ENCODE measurements around the gene SAMHD1. TPM values are rescaled to one million over a fixed set of nuclear protein-coding genes. Genes with fewer than 3 reads are reported as not detected.

The SAMHD1 gene
- total and polyA plus RNA-seq, 2 experiments from 2014 or later = 27.0 to 29.5 TPM

DNA sequence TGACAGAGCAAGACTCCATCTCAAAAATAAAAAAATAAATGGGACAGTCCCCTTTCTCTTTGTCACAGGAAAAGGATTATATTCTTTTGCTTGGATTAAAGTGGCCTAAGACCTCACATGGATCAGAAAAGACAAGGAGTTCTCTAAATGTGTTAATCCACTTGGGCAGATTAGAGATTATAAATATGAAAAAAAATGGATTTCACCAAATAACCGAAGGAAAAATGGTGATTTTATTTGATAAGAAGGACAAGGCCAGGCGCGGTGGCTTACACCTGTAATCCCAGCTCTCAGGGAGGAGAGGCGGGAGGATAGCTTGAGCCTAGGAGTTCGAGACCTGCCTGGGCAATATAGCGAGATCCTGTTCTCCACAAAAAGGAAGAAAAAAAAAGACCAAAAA, 21.8 kb downstream of the SAMHD1 start:
- H3K4me3 ChIP-seq = no peak overlapping the region
- H4K20me1 ChIP-seq (ENCODE audit: insufficient read depth, poor library complexity, severe bottlenecking) = no peaks in the 10 kb centered on the region
- no peaks in the 10 kb centered on the region for H3K27me3 ChIP-seq
- DNase-seq (ENCODE audit: low spot score) = no peak
- no peak for TF ChIP-seq EZH2 (IDR thresholded peaks at IDR 0.05; ENCODE audit: borderline replicate concordance)
- TF ChIP-seq, protein P1, sequence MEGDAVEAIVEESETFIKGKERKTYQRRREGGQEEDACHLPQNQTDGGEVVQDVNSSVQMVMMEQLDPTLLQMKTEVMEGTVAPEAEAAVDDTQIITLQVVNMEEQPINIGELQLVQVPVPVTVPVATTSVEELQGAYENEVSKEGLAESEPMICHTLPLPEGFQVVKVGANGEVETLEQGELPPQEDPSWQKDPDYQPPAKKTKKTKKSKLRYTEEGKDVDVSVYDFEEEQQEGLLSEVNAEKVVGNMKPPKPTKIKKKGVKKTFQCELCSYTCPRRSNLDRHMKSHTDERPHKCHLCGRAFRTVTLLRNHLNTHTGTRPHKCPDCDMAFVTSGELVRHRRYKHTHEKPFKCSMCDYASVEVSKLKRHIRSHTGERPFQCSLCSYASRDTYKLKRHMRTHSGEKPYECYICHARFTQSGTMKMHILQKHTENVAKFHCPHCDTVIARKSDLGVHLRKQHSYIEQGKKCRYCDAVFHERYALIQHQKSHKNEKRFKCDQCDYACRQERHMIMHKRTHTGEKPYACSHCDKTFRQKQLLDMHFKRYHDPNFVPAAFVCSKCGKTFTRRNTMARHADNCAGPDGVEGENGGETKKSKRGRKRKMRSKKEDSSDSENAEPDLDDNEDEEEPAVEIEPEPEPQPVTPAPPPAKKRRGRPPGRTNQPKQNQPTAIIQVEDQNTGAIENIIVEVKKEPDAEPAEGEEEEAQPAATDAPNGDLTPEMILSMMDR (IDR thresholded peaks at IDR 0.05; ENCODE audit: poor library complexity) = no peak
- no peak for TF ChIP-seq EZH2phosphoT487 (IDR thresholded peaks at IDR 0.05; ENCODE audit: low read depth, severe bottlenecking, unreplicated experiment)
- H3K9me3 ChIP-seq (ENCODE audit: low read depth) = no peaks in the 10 kb centered on the region
- 96% methylated on average over 6 of the region's 6 CpGs for WGBS (ENCODE audit: low lambda C conversion rate, missing lambda C conversion rate)
- H3K36me3 ChIP-seq (replicated peaks; ENCODE audit: insufficient read depth, low read depth) = no peaks in the 10 kb centered on the region
- peaks cover 6% of the 10 kb centered on the region for H3K4me1 ChIP-seq (ENCODE audit: insufficient read depth)
- H3K4me2 ChIP-seq = no peak overlapping the region
- H3K27ac ChIP-seq = no peak overlapping the region
- H3K9me2 ChIP-seq (replicated peaks; ENCODE audit: insufficient read depth) = no peaks in the 10 kb centered on the region
- no peaks in the 10 kb centered on the region for H3K79me2 ChIP-seq
- H2AFZ ChIP-seq = no peak overlapping the region

DNA sequence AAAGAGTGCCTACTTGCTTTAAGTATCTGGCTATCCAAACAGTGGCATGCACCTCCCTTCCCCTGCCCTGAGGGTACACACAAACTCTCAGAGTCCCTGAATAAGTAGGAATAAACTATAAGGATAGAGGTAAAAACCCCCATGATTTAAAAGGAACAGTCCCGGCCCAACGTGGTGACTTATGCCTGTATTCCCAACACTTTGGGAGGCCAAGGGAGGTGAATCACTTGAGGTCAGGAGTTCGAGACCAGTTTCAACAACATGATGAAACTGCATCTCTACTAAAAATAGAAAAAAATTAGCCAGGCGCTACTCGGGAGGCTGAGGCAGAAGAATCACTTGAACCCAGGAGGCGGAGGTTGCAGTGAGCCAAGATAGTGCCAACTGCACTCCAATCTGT, 22.2 kb downstream of the SAMHD1 start:
- 93% methylated on average over 6 of the region's 6 CpGs for WGBS (ENCODE audit: low lambda C conversion rate, missing lambda C conversion rate)
- Histone ChIP-seq H3K4me2 (no peak overlapping the region), H3K9me2 (replicated peaks; ENCODE audit: insufficient read depth) (no peaks in the 10 kb centered on the region), H3K4me1 (ENCODE audit: insufficient read depth) (peaks cover 6% of the 10 kb centered on the region), H2AFZ (no peak overlapping the region), H3K27me3 (no peaks in the 10 kb centered on the region), H3K9me3 (ENCODE audit: low read depth) (no peaks in the 10 kb centered on the region), H4K20me1 (ENCODE audit: insufficient read depth, poor library complexity, severe bottlenecking) (no peaks in the 10 kb centered on the region), H3K36me3 (replicated peaks; ENCODE audit: insufficient read depth, low read depth) (no peaks in the 10 kb centered on the region), H3K4me3 (no peak overlapping the region), H3K79me2 (no peaks in the 10 kb centered on the region), H3K27ac (no peak overlapping the region)
- TF ChIP-seq EZH2 (IDR thresholded peaks at IDR 0.05; ENCODE audit: borderline replicate concordance) = no peak
- TF ChIP-seq, protein P1 (IDR thresholded peaks at IDR 0.05; ENCODE audit: poor library complexity) = no peak
- TF ChIP-seq EZH2phosphoT487 (IDR thresholded peaks at IDR 0.05; ENCODE audit: low read depth, severe bottlenecking, unreplicated experiment) = no peak
- DNase-seq (ENCODE audit: low spot score) = no peak

DNA sequence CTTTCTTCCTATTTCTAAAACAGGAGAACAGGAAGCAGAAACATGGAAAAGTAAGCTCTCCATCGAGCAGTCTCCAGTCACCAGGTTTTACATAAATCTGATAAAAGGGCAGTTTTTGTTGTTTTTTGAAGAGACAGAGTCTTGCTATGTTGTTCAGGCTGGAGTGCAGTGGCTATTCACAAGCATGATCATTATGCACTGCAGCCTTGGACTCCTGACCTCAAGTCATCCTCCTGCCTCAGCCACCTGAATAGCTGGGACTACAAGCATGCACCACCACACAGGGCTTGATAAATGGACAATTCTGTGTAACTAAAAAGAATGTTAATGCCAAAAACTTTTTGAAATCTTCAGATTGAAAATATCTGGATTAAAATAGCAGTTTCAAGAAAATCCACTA, 23.8 kb downstream of the SAMHD1 start:
- Histone ChIP-seq H3K36me3 (replicated peaks; ENCODE audit: insufficient read depth, low read depth) (no peaks in the 10 kb centered on the region), H2AFZ (no peak overlapping the region), H3K4me2 (no peak overlapping the region), H3K4me3 (no peak overlapping the region), H3K79me2 (no peaks in the 10 kb centered on the region), H3K9me3 (ENCODE audit: low read depth) (no peaks in the 10 kb centered on the region), H3K9me2 (replicated peaks; ENCODE audit: insufficient read depth) (no peaks in the 10 kb centered on the region), H3K27me3 (no peaks in the 10 kb centered on the region), H3K4me1 (ENCODE audit: insufficient read depth) (peaks cover 6% of the 10 kb centered on the region), H4K20me1 (ENCODE audit: insufficient read depth, poor library complexity, severe bottlenecking) (no peaks in the 10 kb centered on the region), H3K27ac (no peak overlapping the region)
- TF ChIP-seq, protein P1 (IDR thresholded peaks at IDR 0.05; ENCODE audit: poor library complexity) = no peak
- TF ChIP-seq EZH2phosphoT487 (IDR thresholded peaks at IDR 0.05; ENCODE audit: low read depth, severe bottlenecking, unreplicated experiment) (no peak), EZH2 (IDR thresholded peaks at IDR 0.05; ENCODE audit: borderline replicate concordance) (no peak)
- no peak for DNase-seq (ENCODE audit: low spot score)
- 83% methylated on average over 1 of the region's 1 CpG for WGBS (ENCODE audit: low lambda C conversion rate, missing lambda C conversion rate)

Data from hepatocyte (in vitro differentiated cells).